ENCODE results near the gene SLC16A11.

- TF ChIP-seq CSDC2 (CRISPR knock-in tag; IDR thresholded peaks at IDR 0.05) (no peak), TOX (CRISPR knock-in tag; IDR thresholded peaks at IDR 0.05; ENCODE audit: borderline replicate concordance) (no peak)
Measured at GRCh38 chr17:7043182-7043496, 753 bp downstream of the SLC16A11 start.
